Liver (tissue), 9 donors: Measurements from ENCODE around the gene SYNJ1. TPM values are rescaled to one million over a fixed set of nuclear protein-coding genes. Genes with fewer than 3 reads are reported as not detected.

Experiments
- DNase-seq: peaks from one replicate; pipeline ENCODE4 v3.0.0-alpha.2; 2017; ENCODE audit warnings: low spot score
- H3K27ac ChIP-seq, 2 donors: one replicate each; pipeline ENCODE4 v1.7.0; 2013; ENCODE audit warnings: inconsistent platforms in 2 of 2, low read length in 2 of 2, control low read depth in 1 of 2, low read depth in 1 of 2, mild to moderate bottlenecking in 1 of 2
- H3K27me3 ChIP-seq, 4 donors: one replicate each; pipeline versions ENCODE4 v1.6.1 to v1.7.0; 2013; ENCODE audit warnings: low read length in 3 of 4, inconsistent platforms in 1 of 4, mild to moderate bottlenecking in 1 of 4, moderate library complexity in 1 of 4; ENCODE audit not compliant: control insufficient read depth in 4 of 4, insufficient read depth in 4 of 4
- H3K36me3 ChIP-seq, 4 donors: one replicate each; pipeline versions ENCODE4 v1.6.1 to v1.7.0; 2013; ENCODE audit warnings: low read length in 3 of 4, mild to moderate bottlenecking in 3 of 4, low read depth in 1 of 4, moderate library complexity in 1 of 4; ENCODE audit not compliant: control insufficient read depth in 4 of 4, insufficient read depth in 3 of 4
- H3K4me1 ChIP-seq, 4 donors: one replicate each; pipeline versions ENCODE4 v1.6.1 to v1.7.0; 2013; ENCODE audit warnings: low read length in 3 of 4, mild to moderate bottlenecking in 3 of 4, moderate library complexity in 1 of 4; ENCODE audit not compliant: control insufficient read depth in 4 of 4, insufficient read depth in 4 of 4
- H3K4me3 ChIP-seq, 3 donors: one replicate each; pipeline versions ENCODE4 v1.6.1 to v1.7.0; 2013; ENCODE audit warnings: low read length in 3 of 3, control low read depth in 1 of 3, low read depth in 1 of 3, mild to moderate bottlenecking in 1 of 3
- H3K9ac ChIP-seq, 2 donors: one replicate each; pipeline ENCODE4 v1.7.0; 2013; ENCODE audit warnings: low read length in 2 of 2, mild to moderate bottlenecking in 2 of 2, moderate library complexity in 2 of 2, control low read depth in 1 of 2, low read depth in 1 of 2
- H3K9me3 ChIP-seq, 4 donors: one replicate each; pipeline versions ENCODE4 v1.6.1 to v1.7.0; 2013; ENCODE audit warnings: low read length in 3 of 4; ENCODE audit not compliant: control insufficient read depth in 4 of 4
- ATF3 ChIP-seq: IDR thresholded peaks from 2 replicates; pipeline ENCODE4 v1.6.1; 2016; ENCODE audit warnings: antibody characterized with exemption
- CTCF ChIP-seq: fragments of 150-350 bp; IDR thresholded peaks from 2 replicates; pipeline ENCODE4 v1.5.1; 2017; ENCODE audit warnings: improper control_type of control experiment, low read depth, low read length; ENCODE audit not compliant: missing input control
- EGR1 ChIP-seq, 2 donors: IDR thresholded peaks; 2 replicates each; pipeline ENCODE4 v1.6.1; 2016 to 2018; ENCODE audit warnings: antibody characterized with exemption in 2 of 2, low read depth in 2 of 2
- FOXA2 ChIP-seq: IDR thresholded peaks from 2 replicates; pipeline ENCODE4 v1.6.1; 2016; ENCODE audit warnings: antibody characterized with exemption
- GABPA ChIP-seq, 2 donors: IDR thresholded peaks in 1 of 2; conservative IDR thresholded peaks in 1 of 2; 2 replicates each; pipeline ENCODE4 v1.6.1; 2016; ENCODE audit warnings: antibody characterized with exemption in 2 of 2, mild to moderate bottlenecking in 1 of 2, moderate library complexity in 1 of 2
- HNF4G ChIP-seq: IDR thresholded peaks from 2 replicates; pipeline ENCODE4 v1.6.1; 2016; ENCODE audit warnings: antibody characterized with exemption
- JUND ChIP-seq, 2 donors: IDR thresholded peaks; 2 replicates each; pipeline ENCODE4 v1.6.1; 2016; ENCODE audit warnings: antibody characterized with exemption in 2 of 2
- MAX ChIP-seq: IDR thresholded peaks from 2 replicates; pipeline ENCODE4 v1.6.1; 2016; ENCODE audit warnings: antibody characterized with exemption
- NR2F2 ChIP-seq: IDR thresholded peaks from 2 replicates; pipeline ENCODE4 v1.6.1; 2016; ENCODE audit warnings: antibody characterized with exemption
- RAD21 ChIP-seq, 2 donors: IDR thresholded peaks; 2 replicates each; pipeline ENCODE4 v1.6.1; 2016; ENCODE audit warnings: antibody characterized with exemption in 2 of 2, mild to moderate bottlenecking in 2 of 2
- REST ChIP-seq: IDR thresholded peaks from 2 replicates; pipeline ENCODE4 v1.6.1; 2016; ENCODE audit warnings: antibody characterized with exemption, mild to moderate bottlenecking
- RXRA ChIP-seq, 2 donors: IDR thresholded peaks; 2 replicates each; pipeline ENCODE4 v1.6.1; 2017 to 2018; ENCODE audit warnings: antibody characterized with exemption in 2 of 2, mild to moderate bottlenecking in 1 of 2
- TAF1 ChIP-seq: conservative IDR thresholded peaks from 2 replicates; pipeline ENCODE4 v1.6.1; 2016; ENCODE audit warnings: antibody characterized with exemption, mild to moderate bottlenecking
- YY1 ChIP-seq: IDR thresholded peaks from 2 replicates; pipeline ENCODE4 v1.6.1; 2016; ENCODE audit warnings: antibody characterized with exemption, mild to moderate bottlenecking
- WGBS: extraction: QIAGEN DNeasy Blood & Tissue Kit; methylation state at CpG from one replicate; pipeline ENCODE4 v1.1.7; 2013; 5-methylcytosine and 5-hydroxymethylcytosine counted together
- polyA plus RNA-seq, 2 donors: library from polyadenylated mRNA; stranded (reverse) in 1 of 2; unstranded in 1 of 2; fragments of 200-250 nt in 1 of 2; fragments of >200 nt in 1 of 2; fragmentation: Nextera tagmentation in 1 of 2; extraction: Ambion mirVana in 1 of 2; gene quantifications; one replicate each; pipeline versions ENCODE4 v1.2.1 to v1.2.3, GENCODE V29; 2013 to 2015
- total RNA-seq, 2 donors: library from RNA; depleted of rRNA; stranded (reverse); fragments of >200 nt; gene quantifications; one replicate each; pipeline ENCODE4 v1.2.3, GENCODE V29; 2014
- donor health status: healthy.
- donor health status: healthy.
- donor health status: healthy.
- donor health status: healthy.
- donor health status: healthy.

The SYNJ1 gene
- total and polyA plus RNA-seq, 4 donors: 2.5 to 7.2 (median 5.0) TPM

GRCh38 chr21:32648165-32648564, 79.6 kb downstream of the SYNJ1 start (continued):
- no peak for TF ChIP-seq EGR1 (IDR thresholded peaks at IDR 0.05; ENCODE audit: low read depth in 2 of 2)
- TF ChIP-seq MAX: no peak

GRCh38 chr21:32645261-32646182, 82.3 kb downstream of the SYNJ1 start:
- 87% methylated on average over 19 of the region's 19 CpGs for WGBS
- no peak for DNase-seq
- Histone ChIP-seq H3K4me1 (peaks cover 2 to 18% (median 16%) of the 10 kb centered on the region in 4 donors), H3K27ac (no peak overlapping the region), H3K36me3 (peaks cover 6 to 41% (median 17%) of the 10 kb centered on the region in 4 donors), H3K27me3 (no peaks in the 10 kb centered on the region), H3K4me3 (no peak overlapping the region), H3K9ac (no peak overlapping the region), H3K9me3 (no peaks in the 10 kb centered on the region)
- TF ChIP-seq GABPA (IDR thresholded peaks at IDR 0.05 in 1 of 2, conservative IDR thresholded peaks at IDR 0.05 in 1 of 2) (no peak), RAD21 (IDR thresholded peaks at IDR 0.05) (no peak), FOXA2 (no peak), TAF1 (no peak), RXRA (IDR thresholded peaks at IDR 0.05) (no peak), NR2F2 (no peak), HNF4G (no peak), YY1 (no peak), REST (no peak), CTCF (no peak), JUND (IDR thresholded peaks at IDR 0.05) (no peak), EGR1 (IDR thresholded peaks at IDR 0.05; ENCODE audit: low read depth in 2 of 2) (no peak), ATF3 (no peak)
